Dermis microvascular lymphatic vessel endothelial cell (primary cell): ENCODE data around the gene NAGPA. TPM values are rescaled to one million over a fixed set of nuclear protein-coding genes. Genes with fewer than 3 reads are reported as not detected.
"Not testable (repeated sequence)": the region's sequence is repeated elsewhere in the genome, so short reads cannot be mapped to it uniquely, and the experiment has no call there.

Experiments
- DNase-seq, 2 donors: peaks; one replicate each; pipeline versions ENCODE4 v3.0.0 to v3.0.0-alpha.2; 2010; ENCODE audit warnings: low read depth in 2 of 2
- total RNA-seq: library from RNA; depleted of rRNA; stranded (reverse); fragments of >200 nt; gene quantifications from 2 replicates; pipeline ENCODE4 v1.2.1, GENCODE V29; 2014

The NAGPA gene
- total RNA-seq: 12.1 and 18.0 TPM in 2 replicates

DNA sequence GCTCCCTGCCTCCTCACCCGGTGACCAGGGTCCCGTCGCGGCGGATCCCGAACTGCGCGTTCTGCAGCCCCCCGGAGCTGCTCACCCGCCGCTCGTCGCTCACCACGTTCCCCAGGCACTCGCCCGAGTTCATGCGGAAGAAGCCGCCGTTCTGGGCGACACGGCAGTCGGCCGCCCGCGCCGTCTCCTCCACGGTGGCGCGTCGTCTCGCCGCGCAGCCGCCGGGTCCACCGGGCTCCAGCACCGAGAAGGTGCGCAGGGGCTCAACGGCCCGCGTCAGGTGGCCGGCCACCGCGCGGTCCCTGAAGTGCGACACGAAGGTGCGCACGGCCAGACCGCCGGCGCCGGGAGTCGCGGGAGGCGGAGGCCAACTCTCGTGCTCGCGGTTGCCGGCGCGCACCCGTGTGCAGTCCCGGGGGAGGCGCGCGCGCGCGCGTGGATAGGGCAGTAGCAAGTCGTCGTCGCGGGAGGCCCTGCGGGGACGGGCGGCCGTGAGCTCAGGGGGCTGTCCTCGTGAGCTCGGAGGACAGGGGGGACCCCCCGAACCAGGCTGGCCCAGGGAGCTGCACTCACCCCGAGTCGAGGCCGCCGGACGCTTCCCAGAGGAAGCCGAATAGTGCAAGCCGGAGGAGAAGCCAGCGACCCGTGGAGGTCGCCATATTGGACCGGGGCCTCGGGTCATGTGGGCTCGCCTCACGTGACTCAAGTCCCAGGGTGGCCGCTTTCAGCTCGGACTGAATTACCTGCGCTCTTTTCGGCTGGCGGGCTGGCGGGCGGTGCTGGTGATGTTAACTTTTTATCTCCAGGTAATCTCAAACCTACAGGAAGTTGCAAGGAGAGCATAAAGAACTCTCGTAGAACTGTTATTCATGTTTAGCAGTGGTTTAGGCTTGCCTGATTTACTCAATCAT lies at the start of gene NAGPA:
Gene NAGPA, minus strand, starts transcription at position 680 of the 911 bp plus-strand sequence. Its CDS starts 21 bp downstream, at position 659.
- DNase-seq: peak; percentile 77 to 90

GRCh38 chr16:5080996-5081395 lies 47.3 kb upstream of the NAGPA start:
- not testable (repeated sequence) for DNase-seq

DNA sequence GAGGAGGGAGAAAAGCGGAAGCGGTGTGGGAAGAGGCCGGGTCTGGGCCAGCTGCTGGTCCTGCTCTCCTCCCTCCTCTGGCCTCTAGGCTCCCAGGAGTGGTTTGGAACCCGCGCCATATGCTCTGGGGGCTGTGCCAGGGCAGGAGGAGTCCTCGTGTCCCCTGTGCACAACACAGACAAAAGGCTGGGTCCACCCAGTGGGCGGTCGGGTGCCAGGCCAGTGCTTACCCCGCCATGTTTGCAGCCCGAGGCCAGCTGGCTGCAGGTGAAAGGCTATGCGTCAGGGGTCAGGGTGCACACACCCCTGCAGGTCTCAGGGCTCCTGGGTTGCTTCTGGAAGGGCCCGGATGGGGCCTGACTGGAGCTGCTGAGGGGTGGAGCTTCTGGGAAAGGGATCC lies 46.7 kb upstream of the NAGPA start:
- not testable (repeated sequence) for DNase-seq

DNA sequence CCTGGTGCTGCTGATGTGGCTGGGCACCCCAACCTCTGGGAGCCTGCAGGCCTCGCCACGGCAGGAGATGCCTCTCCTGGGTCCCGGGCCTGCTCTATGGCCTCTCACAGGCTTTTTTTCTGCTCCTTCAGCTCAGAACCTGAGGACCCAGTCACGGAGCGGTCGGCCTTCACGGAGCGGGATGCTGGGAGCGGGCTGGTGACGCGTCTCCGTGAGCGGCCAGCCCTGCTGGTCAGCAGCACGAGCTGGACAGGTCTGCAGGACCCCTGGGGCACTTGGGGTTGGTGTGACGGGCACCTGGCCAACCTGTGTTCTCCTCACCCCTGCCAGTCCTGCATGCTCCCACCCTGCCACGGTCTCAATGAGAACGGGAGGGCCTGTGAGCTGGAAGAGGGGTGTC lies 44.9 kb upstream of the NAGPA start:
- DNase-seq: no peak

DNA sequence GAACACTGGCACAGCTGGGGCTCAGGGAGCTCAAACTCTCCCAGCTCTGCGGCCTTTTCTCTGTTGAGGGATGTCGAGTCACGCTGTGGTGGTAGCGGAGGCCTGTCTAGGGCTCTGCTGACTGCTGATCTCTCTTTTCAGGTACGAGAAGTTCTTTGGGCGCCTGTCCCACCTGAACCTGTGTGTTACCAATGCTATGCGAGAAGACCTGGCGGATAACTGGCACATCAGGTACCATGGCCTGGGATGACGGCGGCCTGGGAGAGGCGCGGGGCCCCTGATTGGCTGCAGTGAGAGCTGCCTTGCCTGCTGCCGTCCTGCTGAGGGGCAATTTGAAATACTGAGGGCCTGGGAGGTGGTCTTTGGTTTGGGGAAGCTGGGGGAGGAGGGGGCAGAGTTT lies 43.6 kb upstream of the NAGPA start:
- no peak for DNase-seq

GRCh38 chr16:5075637-5076036 lies 41.9 kb upstream of the NAGPA start:
- DNase-seq: no peak

DNA sequence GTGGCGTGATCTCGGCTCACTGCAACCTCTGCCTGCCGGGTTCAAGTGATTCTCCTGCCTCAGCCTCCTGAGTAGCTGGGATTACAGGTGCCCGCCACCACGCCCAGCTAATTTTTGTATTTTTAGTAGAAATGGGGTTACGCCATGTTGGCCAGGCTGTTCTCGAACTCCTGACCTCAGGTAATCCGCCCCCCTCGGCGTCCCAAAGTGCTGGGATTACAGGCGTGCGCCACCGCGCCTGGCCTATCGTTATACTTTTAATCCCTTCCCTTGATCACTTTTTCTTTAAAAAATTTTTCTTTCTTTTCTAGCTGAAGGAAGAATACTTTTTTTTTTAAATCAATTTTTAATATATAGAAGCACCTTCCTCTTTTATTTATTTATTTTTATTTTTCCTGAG lies 40.0 kb upstream of the NAGPA start:
- DNase-seq: not testable (repeated sequence)

- DNase-seq: no peak
Measured at GRCh38 chr16:5073279-5073629, 39.5 kb upstream of the NAGPA start.

DNA sequence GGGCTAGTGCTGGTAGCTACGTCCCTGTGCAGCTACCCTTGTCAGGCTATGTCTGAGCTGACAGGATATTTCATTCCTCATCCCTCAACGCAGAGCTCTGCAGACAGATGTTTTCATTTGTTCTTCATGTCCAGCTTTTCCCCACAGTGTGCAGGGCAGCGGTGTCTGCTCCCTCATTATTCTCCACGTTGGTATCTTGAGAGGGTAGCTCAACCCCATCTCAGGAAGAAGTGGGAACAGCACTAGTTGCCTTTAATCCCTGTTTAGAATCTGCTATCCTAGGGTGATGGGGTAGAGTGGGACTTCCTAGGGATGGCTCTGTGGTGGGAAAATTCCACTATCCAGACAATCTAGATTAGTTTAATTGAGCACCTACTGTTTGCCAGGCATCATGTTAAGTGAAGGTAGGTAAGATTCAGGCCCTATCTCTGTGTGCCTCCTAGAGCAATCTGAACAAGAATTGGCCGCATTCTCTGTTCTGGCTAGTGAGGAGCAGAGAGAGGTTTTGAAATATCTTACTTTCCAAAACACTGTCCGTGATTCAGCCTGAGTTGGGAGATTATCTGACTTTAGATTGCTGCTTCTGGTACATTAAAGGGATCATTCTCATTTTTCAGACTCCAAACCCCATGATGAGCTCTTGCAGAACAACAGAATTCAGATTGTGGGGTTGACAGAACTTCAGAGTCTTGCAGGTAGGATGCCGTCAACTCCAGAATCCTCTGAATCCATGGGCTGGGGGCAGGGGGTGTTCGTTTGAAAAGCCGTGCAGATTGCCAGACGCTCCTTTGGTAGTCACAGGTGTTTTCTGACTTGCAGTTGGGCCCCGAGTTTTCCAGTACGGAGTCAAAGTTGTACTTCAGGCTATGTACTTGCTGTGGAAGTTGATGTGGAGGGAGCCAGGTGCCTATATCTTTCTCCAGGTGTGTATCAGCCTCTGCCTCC lies 38.9 kb upstream of the NAGPA start:
- DNase-seq: no peak

GRCh38 chr16:5071681-5072333 lies 38.1 kb upstream of the NAGPA start, which contains the start of gene ALG1:
TSS of gene ALG1 (plus strand) at chr16:5071843. CDS start at chr16:5071850, 7 bp downstream.
- DNase-seq: peak; percentile 74 to 87

- DNase-seq: no peak
Measured at GRCh38 chr16:5071341-5071680, 37.6 kb upstream of the NAGPA start.

- DNase-seq: no peak
Measured at GRCh38 chr16:5070431-5071186, 36.9 kb upstream of the NAGPA start.

DNA sequence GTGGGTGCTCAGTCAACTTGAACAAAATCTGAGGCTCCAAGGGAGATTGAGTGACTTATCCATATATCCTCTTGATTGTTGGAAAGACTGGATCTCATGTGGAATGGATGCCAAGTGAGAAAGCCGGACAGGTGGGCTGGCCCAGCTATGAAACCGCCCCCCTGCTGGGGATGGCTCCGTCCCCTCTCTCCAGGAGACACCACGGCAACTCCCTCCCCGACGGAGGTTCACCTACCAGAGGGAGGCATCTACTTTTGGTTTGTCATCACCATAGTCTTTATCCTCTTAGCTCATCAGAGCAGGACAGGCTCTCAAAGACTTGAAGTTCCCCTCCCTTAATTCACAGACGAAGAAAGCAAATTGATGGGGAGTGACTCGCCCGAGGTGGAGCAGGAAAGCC lies 36.1 kb upstream of the NAGPA start:
- DNase-seq: no peak

DNA sequence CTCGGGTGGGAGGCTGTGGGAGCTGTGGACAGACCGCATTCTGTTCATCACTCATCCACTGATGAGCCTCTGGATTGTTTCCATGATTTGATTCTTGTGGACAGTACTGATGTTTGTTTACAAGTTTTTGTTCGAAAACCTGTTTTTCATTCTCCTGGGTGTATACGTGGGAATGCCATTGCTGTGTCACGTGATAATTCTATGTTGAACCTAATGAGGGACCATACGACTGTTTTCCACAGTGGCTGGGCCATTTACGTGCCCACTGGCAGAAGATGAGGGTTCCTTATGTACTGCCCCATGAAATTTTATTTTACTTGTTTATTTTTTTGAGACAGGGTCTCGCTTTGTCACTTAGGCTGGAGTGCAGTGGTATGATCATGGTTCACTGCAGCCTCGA lies 35.3 kb upstream of the NAGPA start:
- no peak for DNase-seq

- DNase-seq: no peak
Measured at GRCh38 chr16:5066511-5066910, 32.8 kb upstream of the NAGPA start.

DNA sequence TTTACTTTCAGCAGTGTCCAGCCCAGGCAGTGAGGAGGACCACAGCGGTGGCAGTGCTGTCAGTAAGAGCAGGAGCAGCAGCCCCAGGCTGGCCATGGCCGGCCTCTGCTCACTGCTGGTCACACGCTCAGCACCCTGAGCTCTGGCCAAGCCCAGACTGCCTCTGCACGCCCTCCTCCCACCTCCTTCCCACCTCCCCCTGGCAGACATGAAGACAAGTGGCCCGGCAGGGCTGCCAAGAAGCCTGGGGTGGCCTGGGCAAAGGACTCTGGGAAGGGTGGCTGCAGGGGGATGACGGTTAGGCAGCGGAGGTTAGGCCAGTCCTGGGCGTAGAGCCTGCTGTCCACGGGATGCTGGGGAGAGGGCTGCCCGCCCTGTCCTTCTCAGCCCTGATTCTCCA lies 32.1 kb upstream of the NAGPA start, which contains the start of gene C16orf89:
Gene C16orf89, minus strand, starts transcription at position 144 of the 400 bp plus-strand sequence. Its CDS starts 48 bp downstream, at position 96.
- DNase-seq: no peak

GRCh38 chr16:5065326-5065725 lies 31.6 kb upstream of the NAGPA start:
- DNase-seq: no peak

DNA sequence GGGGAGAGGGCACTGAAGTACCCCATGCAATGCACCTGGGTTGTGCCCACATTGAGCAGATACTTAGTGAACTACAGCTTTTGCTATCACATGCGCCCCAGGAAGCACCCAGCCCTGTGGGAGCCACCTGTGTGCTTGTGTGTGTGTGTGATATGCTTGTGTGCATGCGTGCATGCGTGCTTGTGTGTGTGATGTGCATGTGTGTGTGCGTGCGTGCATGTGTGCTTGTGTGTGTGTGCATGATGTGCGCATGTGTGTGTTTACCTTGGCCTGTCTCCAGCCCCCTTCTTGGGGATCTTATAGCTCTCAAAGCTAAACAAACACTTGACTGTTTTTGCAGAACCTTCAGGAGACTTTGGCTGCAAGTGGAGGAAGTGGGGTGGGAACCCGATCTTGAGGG lies 31.2 kb upstream of the NAGPA start:
- no peak for DNase-seq

GRCh38 chr16:5062790-5063765 lies 29.3 kb upstream of the NAGPA start:
- no peak for DNase-seq

DNA sequence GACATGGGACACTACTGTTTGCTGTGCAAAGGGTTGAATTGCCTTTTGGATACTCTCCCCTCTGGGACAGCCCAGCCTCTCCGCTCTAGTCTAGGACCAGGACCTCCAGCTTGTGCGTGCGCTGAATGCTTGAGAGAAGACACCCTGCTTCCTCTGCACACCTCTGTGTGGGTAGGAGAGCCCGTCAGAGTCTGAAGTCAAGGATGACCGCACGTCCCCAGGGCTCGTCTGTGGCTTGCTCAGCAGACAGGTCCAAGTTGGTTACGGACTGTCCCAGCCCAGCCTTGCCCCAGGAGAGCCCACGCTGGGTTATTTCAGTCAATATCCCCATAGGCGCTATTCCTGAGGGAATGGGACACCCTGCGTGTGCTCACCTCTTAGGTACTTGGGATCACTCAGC lies 28.3 kb upstream of the NAGPA start:
- DNase-seq: no peak
